SK-N-SH (cell line): ENCODE results near the gene LHX6.

Experiments
- EP300 ChIP-seq, 2 experiments: IDR thresholded peaks; 2 replicates each; pipeline versions ENCODE4 v1.4.0 to v1.6.1; 2012; ENCODE audit warnings: borderline replicate concordance in 1 of 2, low read depth in 1 of 2, low read length in 1 of 2
- EZH2phosphoT487 ChIP-seq: fragments of 200-600 bp; sonication (generic); IDR thresholded peaks from 2 replicates; pipeline ENCODE4 v1.6.1; 2017; ENCODE audit warnings: low read depth, mixed run types, mild to moderate bottlenecking, antibody characterized with exemption, moderate library complexity, borderline replicate concordance
- FOSL2 ChIP-seq: IDR thresholded peaks from 2 replicates; pipeline ENCODE4 v1.4.0; 2012; ENCODE audit warnings: low read depth, mild to moderate bottlenecking, moderate library complexity, borderline replicate concordance
- GATA2 ChIP-seq: sonication (generic); formaldehyde crosslinking; IDR thresholded peaks from 2 replicates; pipeline ENCODE4 v1.5.0; 2020; ENCODE audit warnings: mild to moderate bottlenecking, missing genetic modification reagents
- NFIC ChIP-seq: IDR thresholded peaks from 2 replicates; pipeline ENCODE4 v1.4.0; 2012; ENCODE audit warnings: borderline replicate concordance
- POLR2AphosphoS5 ChIP-seq: IDR thresholded peaks from 2 replicates; pipeline ENCODE4 v1.6.1; 2012; ENCODE audit warnings: low read depth, low read length
- RAD21 ChIP-seq: IDR thresholded peaks from 2 replicates; pipeline ENCODE4 v1.6.1; 2012; ENCODE audit warnings: mild to moderate bottlenecking, low read length
- SIN3A ChIP-seq: IDR thresholded peaks from 2 replicates; pipeline ENCODE4 v1.6.1; 2012; ENCODE audit warnings: low read depth, mild to moderate bottlenecking, low read length, moderate library complexity, borderline replicate concordance
- TF ChIP-seq, protein P1 (sequence below): fragments of 200-600 bp; sonication (generic); IDR thresholded peaks from 2 replicates; pipeline ENCODE4 v1.6.1; 2017; ENCODE audit warnings: antibody characterized with exemption, mild to moderate bottlenecking, moderate library complexity
- TF ChIP-seq, protein P2 (sequence below): fragments of 150-350 bp; IDR thresholded peaks from 2 replicates; pipeline ENCODE4 v1.6.1; 2017; ENCODE audit warnings: antibody characterized with exemption, low read length, low read depth, borderline replicate concordance
- TF ChIP-seq, protein P3 (sequence below): IDR thresholded peaks from 2 replicates; pipeline ENCODE4 v1.4.0; 2012; ENCODE audit warnings: low read depth, borderline replicate concordance
- TF ChIP-seq, protein P4 (sequence below): IDR thresholded peaks from 2 replicates; pipeline ENCODE4 v1.6.1; 2012; ENCODE audit warnings: mild to moderate bottlenecking, low read depth, low read length, moderate library complexity

DNA sequence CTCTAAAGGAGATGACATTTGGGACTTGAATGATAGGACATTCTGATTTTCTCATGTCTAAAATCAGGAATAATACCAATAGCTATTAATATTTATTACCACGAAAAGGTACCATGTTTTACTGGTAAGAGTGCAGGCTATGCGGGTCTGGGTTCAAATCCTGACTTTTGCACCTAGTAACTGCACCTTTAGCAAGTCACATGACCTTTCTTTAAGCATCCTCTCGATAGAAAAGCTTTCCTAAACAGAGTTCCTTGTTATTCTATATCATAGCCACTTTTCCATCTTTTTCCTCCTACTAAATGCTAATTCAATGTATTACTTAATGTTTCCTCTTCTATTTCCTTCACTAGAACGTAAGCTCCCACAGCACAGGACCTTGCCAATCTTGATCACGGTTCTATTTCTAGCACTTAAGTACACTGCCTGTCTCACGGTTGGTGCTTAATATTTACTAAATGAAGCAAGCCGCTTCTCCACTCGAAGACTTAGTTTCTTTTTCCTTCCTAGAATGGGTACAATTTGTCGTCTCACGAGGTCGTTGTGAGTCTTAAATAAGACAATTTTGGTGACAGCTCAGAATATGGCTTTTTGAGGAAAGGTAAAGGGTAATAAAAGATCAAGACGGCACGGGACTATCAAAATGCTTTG lies 35.1 kb upstream of the LHX6 start:
- TF ChIP-seq, protein P1, sequence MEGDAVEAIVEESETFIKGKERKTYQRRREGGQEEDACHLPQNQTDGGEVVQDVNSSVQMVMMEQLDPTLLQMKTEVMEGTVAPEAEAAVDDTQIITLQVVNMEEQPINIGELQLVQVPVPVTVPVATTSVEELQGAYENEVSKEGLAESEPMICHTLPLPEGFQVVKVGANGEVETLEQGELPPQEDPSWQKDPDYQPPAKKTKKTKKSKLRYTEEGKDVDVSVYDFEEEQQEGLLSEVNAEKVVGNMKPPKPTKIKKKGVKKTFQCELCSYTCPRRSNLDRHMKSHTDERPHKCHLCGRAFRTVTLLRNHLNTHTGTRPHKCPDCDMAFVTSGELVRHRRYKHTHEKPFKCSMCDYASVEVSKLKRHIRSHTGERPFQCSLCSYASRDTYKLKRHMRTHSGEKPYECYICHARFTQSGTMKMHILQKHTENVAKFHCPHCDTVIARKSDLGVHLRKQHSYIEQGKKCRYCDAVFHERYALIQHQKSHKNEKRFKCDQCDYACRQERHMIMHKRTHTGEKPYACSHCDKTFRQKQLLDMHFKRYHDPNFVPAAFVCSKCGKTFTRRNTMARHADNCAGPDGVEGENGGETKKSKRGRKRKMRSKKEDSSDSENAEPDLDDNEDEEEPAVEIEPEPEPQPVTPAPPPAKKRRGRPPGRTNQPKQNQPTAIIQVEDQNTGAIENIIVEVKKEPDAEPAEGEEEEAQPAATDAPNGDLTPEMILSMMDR: no peak
- no peak for TF ChIP-seq POLR2AphosphoS5
- no peak for TF ChIP-seq EZH2phosphoT487
- TF ChIP-seq SIN3A: no peak
- TF ChIP-seq, protein P2, sequence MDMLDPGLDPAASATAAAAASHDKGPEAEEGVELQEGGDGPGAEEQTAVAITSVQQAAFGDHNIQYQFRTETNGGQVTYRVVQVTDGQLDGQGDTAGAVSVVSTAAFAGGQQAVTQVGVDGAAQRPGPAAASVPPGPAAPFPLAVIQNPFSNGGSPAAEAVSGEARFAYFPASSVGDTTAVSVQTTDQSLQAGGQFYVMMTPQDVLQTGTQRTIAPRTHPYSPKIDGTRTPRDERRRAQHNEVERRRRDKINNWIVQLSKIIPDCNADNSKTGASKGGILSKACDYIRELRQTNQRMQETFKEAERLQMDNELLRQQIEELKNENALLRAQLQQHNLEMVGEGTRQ: no peak
- TF ChIP-seq, protein P3, sequence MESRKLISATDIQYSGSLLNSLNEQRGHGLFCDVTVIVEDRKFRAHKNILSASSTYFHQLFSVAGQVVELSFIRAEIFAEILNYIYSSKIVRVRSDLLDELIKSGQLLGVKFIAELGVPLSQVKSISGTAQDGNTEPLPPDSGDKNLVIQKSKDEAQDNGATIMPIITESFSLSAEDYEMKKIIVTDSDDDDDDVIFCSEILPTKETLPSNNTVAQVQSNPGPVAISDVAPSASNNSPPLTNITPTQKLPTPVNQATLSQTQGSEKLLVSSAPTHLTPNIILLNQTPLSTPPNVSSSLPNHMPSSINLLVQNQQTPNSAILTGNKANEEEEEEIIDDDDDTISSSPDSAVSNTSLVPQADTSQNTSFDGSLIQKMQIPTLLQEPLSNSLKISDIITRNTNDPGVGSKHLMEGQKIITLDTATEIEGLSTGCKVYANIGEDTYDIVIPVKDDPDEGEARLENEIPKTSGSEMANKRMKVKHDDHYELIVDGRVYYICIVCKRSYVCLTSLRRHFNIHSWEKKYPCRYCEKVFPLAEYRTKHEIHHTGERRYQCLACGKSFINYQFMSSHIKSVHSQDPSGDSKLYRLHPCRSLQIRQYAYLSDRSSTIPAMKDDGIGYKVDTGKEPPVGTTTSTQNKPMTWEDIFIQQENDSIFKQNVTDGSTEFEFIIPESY: no peak
- TF ChIP-seq RAD21: no peak
- no peak for TF ChIP-seq EP300 (IDR thresholded peaks at IDR 0.05; ENCODE audit: borderline replicate concordance in 1 of 2, low read depth in 1 of 2, low read length in 1 of 2)
- TF ChIP-seq NFIC: no peak
- TF ChIP-seq FOSL2: no peak
- TF ChIP-seq, protein P4, sequence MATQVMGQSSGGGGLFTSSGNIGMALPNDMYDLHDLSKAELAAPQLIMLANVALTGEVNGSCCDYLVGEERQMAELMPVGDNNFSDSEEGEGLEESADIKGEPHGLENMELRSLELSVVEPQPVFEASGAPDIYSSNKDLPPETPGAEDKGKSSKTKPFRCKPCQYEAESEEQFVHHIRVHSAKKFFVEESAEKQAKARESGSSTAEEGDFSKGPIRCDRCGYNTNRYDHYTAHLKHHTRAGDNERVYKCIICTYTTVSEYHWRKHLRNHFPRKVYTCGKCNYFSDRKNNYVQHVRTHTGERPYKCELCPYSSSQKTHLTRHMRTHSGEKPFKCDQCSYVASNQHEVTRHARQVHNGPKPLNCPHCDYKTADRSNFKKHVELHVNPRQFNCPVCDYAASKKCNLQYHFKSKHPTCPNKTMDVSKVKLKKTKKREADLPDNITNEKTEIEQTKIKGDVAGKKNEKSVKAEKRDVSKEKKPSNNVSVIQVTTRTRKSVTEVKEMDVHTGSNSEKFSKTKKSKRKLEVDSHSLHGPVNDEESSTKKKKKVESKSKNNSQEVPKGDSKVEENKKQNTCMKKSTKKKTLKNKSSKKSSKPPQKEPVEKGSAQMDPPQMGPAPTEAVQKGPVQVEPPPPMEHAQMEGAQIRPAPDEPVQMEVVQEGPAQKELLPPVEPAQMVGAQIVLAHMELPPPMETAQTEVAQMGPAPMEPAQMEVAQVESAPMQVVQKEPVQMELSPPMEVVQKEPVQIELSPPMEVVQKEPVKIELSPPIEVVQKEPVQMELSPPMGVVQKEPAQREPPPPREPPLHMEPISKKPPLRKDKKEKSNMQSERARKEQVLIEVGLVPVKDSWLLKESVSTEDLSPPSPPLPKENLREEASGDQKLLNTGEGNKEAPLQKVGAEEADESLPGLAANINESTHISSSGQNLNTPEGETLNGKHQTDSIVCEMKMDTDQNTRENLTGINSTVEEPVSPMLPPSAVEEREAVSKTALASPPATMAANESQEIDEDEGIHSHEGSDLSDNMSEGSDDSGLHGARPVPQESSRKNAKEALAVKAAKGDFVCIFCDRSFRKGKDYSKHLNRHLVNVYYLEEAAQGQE: no peak
- no peak for TF ChIP-seq GATA2
